GM12878 (cell line): ENCODE measurements around the gene S100P. TPM values are rescaled to one million over a fixed set of nuclear protein-coding genes. Genes with fewer than 3 reads are reported as not detected.

Source experiments
- ATAC-seq: fragments of 200-7000 bp; cut with Tn5 transposase; 3 replicates; pipeline ENCODE4 v1.9.1; 2020; ENCODE audit warnings: mild to moderate bottlenecking, moderate library complexity
- BruUV-seq: library from RNA; stranded (reverse); fragments of 400-500 nt; replicated peaks from 2 replicates; lab custom pipeline; 2021; lab: Mats Ljungman, UMichigan
- CTCF ChIA-PET: fragments of 300-600 bp; sonication (Branson Sonifier 250); formaldehyde crosslinking; extraction: SDS; loops from one replicate; lab custom pipeline; 2021; ENCODE audit warnings: inconsistent platforms; lab: Yijun Ruan, JAX
- POLR2A ChIA-PET: fragments of 350-600 bp; formaldehyde crosslinking; extraction: SDS; loops from one replicate; lab custom pipeline; 2021; ENCODE audit warnings: inconsistent platforms; lab: Charles Lee
- RAD21 ChIA-PET: fragments of 300-600 bp; sonication (Branson Sonifier 250); formaldehyde crosslinking; loops from one replicate; lab custom pipeline; 2023; ENCODE audit warnings: antibody characterized with exemption; ENCODE audit not compliant: unreplicated experiment; lab: Charles Lee
- SMC1A ChIA-PET: fragments of 300-600 bp; sonication (Branson Sonifier 250); formaldehyde crosslinking; loops from one replicate; lab custom pipeline; 2023; ENCODE audit not compliant: unreplicated experiment, uncharacterized antibody; lab: Charles Lee
- DNase-seq: peaks from one replicate; pipeline ENCODE4 v3.0.0-alpha.2; 2011; ENCODE audit warnings: low read depth, low spot score
- FAIRE-seq: peaks from 3 replicates; lab custom pipeline; 2011; peaks lifted over from hg19 to GRCh38; lab: Jason Lieb, UNC
- H2AFZ ChIP-seq: 2 replicates; pipeline ENCODE4 v1.6.0; 2011; ENCODE audit warnings: low read depth, low read length, control low read depth; ENCODE audit not compliant: control insufficient read depth
- H3K27ac ChIP-seq: 2 replicates; pipeline ENCODE4 v1.5.1; 2011; ENCODE audit warnings: control low read depth; ENCODE audit not compliant: control insufficient read depth, insufficient read depth
- H3K27me3 ChIP-seq, 2 experiments: replicated peaks in 1 of 2; 2 replicates each; pipeline versions ENCODE4 v1.6.0 to v1.6.1; 2011; ENCODE audit warnings: low read length in 1 of 2; ENCODE audit not compliant: control insufficient read depth in 2 of 2, insufficient read depth in 2 of 2
- H3K36me3 ChIP-seq, 2 experiments: 2 replicates each; pipeline ENCODE4 v1.5.1; 2011; ENCODE audit warnings: low read length in 1 of 2; ENCODE audit not compliant: control insufficient read depth in 2 of 2, insufficient read depth in 2 of 2
- H3K4me1 ChIP-seq: 2 replicates; pipeline ENCODE4 v1.6.1; 2011; ENCODE audit warnings: mild to moderate bottlenecking, low read length, moderate library complexity, mixed read lengths; ENCODE audit not compliant: control insufficient read depth, insufficient read depth
- H3K4me2 ChIP-seq: 2 replicates; pipeline ENCODE4 v1.6.0; 2011; ENCODE audit warnings: control low read depth; ENCODE audit not compliant: control insufficient read depth, insufficient read depth
- H3K4me3 ChIP-seq: fragments of 200-600 bp; sonication (generic); 2 replicates; pipeline ENCODE4 v1.5.1; 2016
- H3K79me2 ChIP-seq: 2 replicates; pipeline ENCODE4 v1.6.0; 2011; ENCODE audit warnings: low read length; ENCODE audit not compliant: control insufficient read depth, insufficient read depth
- H3K9ac ChIP-seq: 2 replicates; pipeline ENCODE4 v1.8.0; 2011; ENCODE audit warnings: low read length, control low read depth, mixed read lengths; ENCODE audit not compliant: control insufficient read depth, insufficient read depth
- H3K9me3 ChIP-seq: replicated peaks from 3 replicates; pipeline ENCODE4 v1.5.1; 2011; ENCODE audit warnings: mild to moderate bottlenecking, low read length; ENCODE audit not compliant: control insufficient read depth, insufficient read depth
- H4K20me1 ChIP-seq: 2 replicates; pipeline ENCODE4 v1.6.0; 2011; ENCODE audit not compliant: control insufficient read depth, insufficient read depth
- CBFB ChIP-seq: IDR thresholded peaks from 2 replicates; pipeline ENCODE4 v1.6.1; 2016; ENCODE audit warnings: antibody characterized with exemption, low read depth
- HDAC6 ChIP-seq: fragments of 200-600 bp; sonication (generic); IDR thresholded peaks from one replicate; pipeline ENCODE4 v1.8.0; 2017; ENCODE audit warnings: antibody characterized with exemption; ENCODE audit not compliant: unreplicated experiment
- NFIC ChIP-seq: IDR thresholded peaks from 2 replicates; pipeline ENCODE4 v1.6.1; 2012; ENCODE audit warnings: low read depth, mild to moderate bottlenecking, inconsistent platforms, low read length, moderate library complexity
- POLR2A ChIP-seq: IDR thresholded peaks from 2 replicates; pipeline ENCODE4 v1.6.1; 2011; ENCODE audit warnings: low read depth, mild to moderate bottlenecking, low read length
- STAT1 ChIP-seq: fragments of 450-650 bp; conservative IDR thresholded peaks from 2 replicates; pipeline ENCODE4 v1.6.1; 2014; ENCODE audit warnings: antibody characterized with exemption, mild to moderate bottlenecking
- ZBTB11 ChIP-seq: fragments of 450-650 bp; formaldehyde crosslinking; IDR thresholded peaks from 2 replicates; pipeline ENCODE4 v1.5.0; 2022; ENCODE audit warnings: mild to moderate bottlenecking, missing genetic modification characterization
- ZNF384 ChIP-seq: IDR thresholded peaks from 2 replicates; pipeline ENCODE4 v1.6.1; 2012; ENCODE audit warnings: low read depth, mild to moderate bottlenecking, low read length, improper control_type of control experiment, borderline replicate concordance
- WGBS: methylation state at CpG from one replicate; pipeline ENCODE4 v1.1.6; 2016; ENCODE audit warnings: low lambda C conversion rate; ENCODE audit not compliant: insufficient replicate concordance, insufficient coverage; ENCODE audit errors: missing lambda C conversion rate; 5-methylcytosine and 5-hydroxymethylcytosine counted together
- in situ Hi-C: fragments of 300-500 bp; cut with MboI; formaldehyde crosslinking; loops from 9 replicates; pipeline ENCODE4 v1.14.3; 2018; ENCODE audit warnings: mixed read lengths
- intact Hi-C: fragments of 100-400 bp; cut with micrococcal nuclease; formaldehyde crosslinking; loops from one replicate; pipeline ENCODE4 v1.14.2; 2022; ENCODE audit not compliant: unreplicated experiment
- polyA plus RNA-seq, 11 experiments: library from polyadenylated mRNA; depleted of rRNA in 4 of 11; unstranded in 6 of 11; stranded (reverse) in 5 of 11; fragments of >200 nt; fragmentation: Nextera tagmentation in 4 of 11; fragmentation: Illumina TruSeq in 1 of 11; extraction: Ambion mirVana in 4 of 11; extraction: Trizol in 1 of 11; gene quantifications; 1 replicate in 1 of 11; 2 replicates in 10 of 11; pipeline versions ENCODE4 v1.2.1 to v1.2.3, GENCODE V29; 2011 to 2016; ENCODE audit warnings: inconsistent platforms in 2 of 11, missing spikeins in 2 of 11, low read depth in 1 of 11
- total RNA-seq, 4 experiments: library from RNA; depleted of rRNA in 3 of 4; stranded (reverse); fragments of >200 nt in 3 of 4; fragmentation: Illumina TruSeq in 1 of 4; extraction: Trizol in 1 of 4; gene quantifications; 2 replicates each; pipeline versions ENCODE4 v1.2.1 to v1.2.3, GENCODE V29; 2013 to 2021
- TF ChIP-seq, protein P1 (sequence below): fragments of 450-650 bp; IDR thresholded peaks from 2 replicates; pipeline ENCODE4 v1.6.1; 2017; ENCODE audit warnings: borderline replicate concordance
- TF ChIP-seq, protein P2 (sequence below): fragments of 450-650 bp; IDR thresholded peaks from 2 replicates; pipeline ENCODE4 v1.6.1; 2017; ENCODE audit warnings: mild to moderate bottlenecking, low read depth, inconsistent platforms; ENCODE audit not compliant: poor library complexity, severe bottlenecking
- TF ChIP-seq, protein P3 (sequence below): fragments of 450-650 bp; IDR thresholded peaks from 2 replicates; pipeline ENCODE4 v1.6.1; 2018; ENCODE audit warnings: borderline replicate concordance, mild to moderate bottlenecking; ENCODE audit not compliant: partially characterized antibody

The S100P gene
- total and polyA plus RNA-seq, 10 of the 15 experiments (the other 5 are each of a cell fraction or from before 2014, with no cell fraction given): 0.90 TPM; not detected in 9

DNA sequence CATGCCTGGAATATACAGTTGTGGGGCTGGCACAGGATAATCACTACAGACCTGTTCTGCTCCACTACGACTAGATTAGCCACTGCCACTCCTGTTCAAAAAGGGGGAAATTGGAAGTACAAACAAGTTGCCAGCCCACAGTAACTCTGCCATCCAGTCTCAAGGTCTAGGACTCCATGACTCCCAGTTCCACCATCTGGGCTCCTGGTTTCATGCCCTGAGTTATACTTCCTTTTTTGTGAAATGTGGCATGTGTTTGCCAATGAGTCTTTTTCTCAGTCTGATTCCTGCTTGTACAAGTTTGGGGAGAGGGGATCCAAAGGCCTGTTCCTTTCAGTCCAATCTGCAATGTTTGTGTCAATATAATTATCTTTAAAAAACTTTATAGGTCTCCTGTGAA is 21.3 kb downstream of the S100P start:
- H3K9ac ChIP-seq: no peak overlapping the region
- in situ Hi-C loops (no loop called here), intact Hi-C loops (loop anchor here (5.0 kb wide), 1 partner anchor 272 kb away; no protein-coding TSS in a partner anchor)
- no peak overlapping the region for H3K27ac ChIP-seq
- no peaks in the 10 kb centered on the region for H3K27me3 ChIP-seq
- H3K4me2 ChIP-seq: no peak overlapping the region
- POLR2A ChIA-PET: interaction anchor here (0.6 to 1.0 kb wide), 2 partner anchors 40 to 111 kb away, joined by 3 read pairs; no protein-coding TSS in a partner anchor
- no TSS peak for BruUV-seq
- H3K36me3 ChIP-seq: no peaks in the 10 kb centered on the region
- peak overlapping the region; percentile 81; the same call in 1 of the 2 replicates for H2AFZ ChIP-seq
- DNase-seq (no peak), FAIRE-seq (no peak), ATAC-seq (no peak)
- peaks cover 18% of the 10 kb centered on the region for H3K79me2 ChIP-seq
- 80% methylated on average over 1 of the region's 1 CpG for WGBS
- H3K4me3 ChIP-seq: no peak overlapping the region
- peaks cover 3% of the 10 kb centered on the region; the same call in 1 of the 2 replicates for H4K20me1 ChIP-seq
- SMC1A ChIA-PET: interaction anchor here (0.7 kb wide), 1 partner anchor 40 kb away, joined by 4 read pairs; no protein-coding TSS in a partner anchor
- CTCF ChIA-PET: interaction anchor here (0.6 to 9.8 kb wide), 5 partner anchors 40 to 370 kb away, joined by 3 to 277 read pairs (median 36); no protein-coding TSS in a partner anchor
- peaks cover 6% of the 10 kb centered on the region; the same call in 1 of the 2 replicates for H3K4me1 ChIP-seq
- no peaks in the 10 kb centered on the region; the same call in 2 of the 3 replicates for H3K9me3 ChIP-seq
- TF ChIP-seq STAT1: no peak
- TF ChIP-seq, protein P1, sequence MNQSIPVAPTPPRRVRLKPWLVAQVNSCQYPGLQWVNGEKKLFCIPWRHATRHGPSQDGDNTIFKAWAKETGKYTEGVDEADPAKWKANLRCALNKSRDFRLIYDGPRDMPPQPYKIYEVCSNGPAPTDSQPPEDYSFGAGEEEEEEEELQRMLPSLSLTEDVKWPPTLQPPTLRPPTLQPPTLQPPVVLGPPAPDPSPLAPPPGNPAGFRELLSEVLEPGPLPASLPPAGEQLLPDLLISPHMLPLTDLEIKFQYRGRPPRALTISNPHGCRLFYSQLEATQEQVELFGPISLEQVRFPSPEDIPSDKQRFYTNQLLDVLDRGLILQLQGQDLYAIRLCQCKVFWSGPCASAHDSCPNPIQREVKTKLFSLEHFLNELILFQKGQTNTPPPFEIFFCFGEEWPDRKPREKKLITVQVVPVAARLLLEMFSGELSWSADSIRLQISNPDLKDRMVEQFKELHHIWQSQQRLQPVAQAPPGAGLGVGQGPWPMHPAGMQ: no peak
- TF ChIP-seq CBFB: no peak
- TF ChIP-seq ZBTB11 (CRISPR knock-in tag): no peak
- TF ChIP-seq, protein P2, sequence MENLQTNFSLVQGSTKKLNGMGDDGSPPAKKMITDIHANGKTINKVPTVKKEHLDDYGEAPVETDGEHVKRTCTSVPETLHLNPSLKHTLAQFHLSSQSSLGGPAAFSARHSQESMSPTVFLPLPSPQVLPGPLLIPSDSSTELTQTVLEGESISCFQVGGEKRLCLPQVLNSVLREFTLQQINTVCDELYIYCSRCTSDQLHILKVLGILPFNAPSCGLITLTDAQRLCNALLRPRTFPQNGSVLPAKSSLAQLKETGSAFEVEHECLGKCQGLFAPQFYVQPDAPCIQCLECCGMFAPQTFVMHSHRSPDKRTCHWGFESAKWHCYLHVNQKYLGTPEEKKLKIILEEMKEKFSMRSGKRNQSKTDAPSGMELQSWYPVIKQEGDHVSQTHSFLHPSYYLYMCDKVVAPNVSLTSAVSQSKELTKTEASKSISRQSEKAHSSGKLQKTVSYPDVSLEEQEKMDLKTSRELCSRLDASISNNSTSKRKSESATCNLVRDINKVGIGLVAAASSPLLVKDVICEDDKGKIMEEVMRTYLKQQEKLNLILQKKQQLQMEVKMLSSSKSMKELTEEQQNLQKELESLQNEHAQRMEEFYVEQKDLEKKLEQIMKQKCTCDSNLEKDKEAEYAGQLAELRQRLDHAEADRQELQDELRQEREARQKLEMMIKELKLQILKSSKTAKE: no peak
- TF ChIP-seq, protein P3, sequence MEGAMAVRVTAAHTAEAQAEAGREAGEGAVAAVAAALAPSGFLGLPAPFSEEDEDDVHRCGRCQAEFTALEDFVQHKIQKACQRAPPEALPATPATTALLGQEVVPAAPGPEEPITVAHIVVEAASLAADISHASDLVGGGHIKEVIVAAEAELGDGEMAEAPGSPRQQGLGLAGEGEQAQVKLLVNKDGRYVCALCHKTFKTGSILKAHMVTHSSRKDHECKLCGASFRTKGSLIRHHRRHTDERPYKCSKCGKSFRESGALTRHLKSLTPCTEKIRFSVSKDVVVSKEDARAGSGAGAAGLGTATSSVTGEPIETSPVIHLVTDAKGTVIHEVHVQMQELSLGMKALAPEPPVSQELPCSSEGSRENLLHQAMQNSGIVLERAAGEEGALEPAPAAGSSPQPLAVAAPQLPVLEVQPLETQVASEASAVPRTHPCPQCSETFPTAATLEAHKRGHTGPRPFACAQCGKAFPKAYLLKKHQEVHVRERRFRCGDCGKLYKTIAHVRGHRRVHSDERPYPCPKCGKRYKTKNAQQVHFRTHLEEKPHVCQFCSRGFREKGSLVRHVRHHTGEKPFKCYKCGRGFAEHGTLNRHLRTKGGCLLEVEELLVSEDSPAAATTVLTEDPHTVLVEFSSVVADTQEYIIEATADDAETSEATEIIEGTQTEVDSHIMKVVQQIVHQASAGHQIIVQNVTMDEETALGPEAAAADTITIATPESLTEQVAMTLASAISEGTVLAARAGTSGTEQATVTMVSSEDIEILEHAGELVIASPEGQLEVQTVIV: no peak
- no peak for TF ChIP-seq POLR2A
- no peak for TF ChIP-seq HDAC6
- TF ChIP-seq ZNF384: no peak
- TF ChIP-seq NFIC: no peak
- RAD21 ChIA-PET: interaction anchor here (1.6 to 7.4 kb wide), 2 partner anchors 8 to 159 kb away, joined by 5 to 155 read pairs; no protein-coding TSS in a partner anchor
